NT2/D1 (cell line): ENCODE measurements around the gene MYOZ3.

Source experiments
- YY1 ChIP-seq: IDR thresholded peaks from 2 replicates; pipeline ENCODE4 v1.6.1; 2011; ENCODE audit not compliant: insufficient read length, insufficient read depth
- ZNF274 ChIP-seq: IDR thresholded peaks from 2 replicates; pipeline ENCODE4 v1.6.1; 2011; ENCODE audit warnings: mild to moderate bottlenecking, low read depth, low read length

DNA sequence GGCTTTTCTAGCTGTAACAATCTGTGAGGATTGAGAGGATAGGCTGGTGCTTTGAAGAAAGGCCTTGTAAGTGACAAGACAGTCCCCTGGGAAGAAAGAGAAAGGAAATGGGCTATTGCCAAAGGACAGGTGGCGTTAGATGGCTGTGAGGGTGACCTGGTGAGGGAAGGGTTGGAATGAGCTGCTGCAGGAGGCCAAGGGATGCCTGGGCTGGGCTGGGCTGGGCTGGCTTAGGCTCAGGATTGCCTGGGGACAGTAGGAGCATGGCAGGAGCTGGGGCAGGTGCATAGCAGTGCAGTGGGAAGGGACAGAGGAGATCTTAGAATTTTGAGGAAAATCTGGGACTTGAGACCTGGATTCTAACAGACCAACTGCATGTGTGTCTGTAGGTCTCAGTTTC, 9.7 kb upstream of the MYOZ3 start:
- TF ChIP-seq YY1 (no peak), ZNF274 (no peak)
